HTERT RPE-1 (cell line): ENCODE measurements around the gene SPDYA.
"Not testable (repeated sequence)": the region's sequence is repeated elsewhere in the genome, so short reads cannot be mapped to it uniquely, and the experiment has no call there.

Experiments
- in situ Hi-C: fragments of 300-500 bp; cut with MboI; formaldehyde crosslinking; loops from 4 replicates; pipeline ENCODE4 v1.14.3; 2020; ENCODE audit warnings: low sequenced_read_pairs

The SPDYA gene

GRCh38 chr2:28810384-28811285 is at the start of gene SPDYA:
SPDYA (plus strand) TSS chr2:28810834; CDS start chr2:28816015, 5,181 bp downstream.
- in situ Hi-C loops = no loop called here

GRCh38 chr2:28761420-28761819 is 49.2 kb upstream of the SPDYA start:
- in situ Hi-C loops = no loop called here

GRCh38 chr2:28764909-28765711 is 45.5 kb upstream of the SPDYA start:
- in situ Hi-C loops = no loop called here

GRCh38 chr2:28766070-28766469 is 44.6 kb upstream of the SPDYA start:
- in situ Hi-C loops = no loop called here

- in situ Hi-C loops = no loop called here
These were observed 43.3 kb upstream of the SPDYA start for GRCh38 chr2:28767337-28767736.

GRCh38 chr2:28768422-28768821 is 42.2 kb upstream of the SPDYA start:
- in situ Hi-C loops = no loop called here

- in situ Hi-C loops = no loop called here
These were observed 41.7 kb upstream of the SPDYA start for GRCh38 chr2:28768952-28769351.

- in situ Hi-C loops = no loop called here
These were observed 38.3 kb upstream of the SPDYA start for GRCh38 chr2:28772351-28772750.

GRCh38 chr2:28776471-28776870 is 34.2 kb upstream of the SPDYA start:
- in situ Hi-C loops = no loop called here

- in situ Hi-C loops = no loop called here
These were observed 32.2 kb upstream of the SPDYA start for GRCh38 chr2:28778392-28778791.

GRCh38 chr2:28779001-28779400 is 31.6 kb upstream of the SPDYA start:
- in situ Hi-C loops = no loop called here

GRCh38 chr2:28780496-28780895 is 30.1 kb upstream of the SPDYA start:
- in situ Hi-C loops = no loop called here

GRCh38 chr2:28782423-28782822 is 28.2 kb upstream of the SPDYA start:
- in situ Hi-C loops = no loop called here

- in situ Hi-C loops = not testable (repeated sequence)
These were observed 26.1 kb upstream of the SPDYA start for GRCh38 chr2:28784570-28784969.

- in situ Hi-C loops = no loop called here
These were observed 14.0 kb upstream of the SPDYA start for GRCh38 chr2:28796620-28797019.

GRCh38 chr2:28801726-28802125 is 8.9 kb upstream of the SPDYA start:
- in situ Hi-C loops = no loop called here

GRCh38 chr2:28802975-28803429 is 7.6 kb upstream of the SPDYA start:
- in situ Hi-C loops = no loop called here

GRCh38 chr2:28809927-28810326 is 707 bp upstream of the SPDYA start:
- in situ Hi-C loops = no loop called here

GRCh38 chr2:28818053-28818452 is 7.4 kb downstream of the SPDYA start:
- in situ Hi-C loops = no loop called here

- in situ Hi-C loops = no loop called here
These were observed 10.8 kb downstream of the SPDYA start for GRCh38 chr2:28821295-28821958.

GRCh38 chr2:28822036-28822435 is 11.4 kb downstream of the SPDYA start:
- in situ Hi-C loops = no loop called here
